ENCODE results near the gene ZBTB8A. TPM values are rescaled to one million over a fixed set of nuclear protein-coding genes. Genes with fewer than 3 reads are reported as not detected.

ZBTB8A gene
- total and polyA plus RNA-seq, 2 of the 13 experiments (the other 11 are each of a cell fraction or from before 2014, with no cell fraction given): 1.3 to 3.7 TPM

DNA sequence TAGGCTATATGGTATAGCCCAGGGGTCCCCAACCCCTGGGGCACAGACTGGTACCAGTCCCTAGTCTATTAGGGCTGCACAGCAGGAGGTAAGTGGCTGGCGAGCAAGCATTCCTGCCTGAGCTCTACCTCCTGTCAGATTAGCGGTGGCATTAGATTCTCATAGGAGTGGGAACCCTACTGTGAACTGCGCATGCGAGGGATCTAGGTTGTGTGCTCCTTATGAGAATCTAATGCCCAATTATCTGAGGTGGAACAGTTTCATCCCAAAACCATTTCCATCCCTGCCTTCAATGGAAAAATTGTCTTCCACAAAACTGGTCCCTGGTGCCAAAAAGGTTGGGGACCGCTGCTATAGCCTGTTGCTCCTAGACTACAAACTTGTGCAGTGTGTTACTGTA, 22.8 kb upstream of the ZBTB8A start:
- Histone ChIP-seq H3K9ac (ENCODE audit: insufficient read depth, low read depth, low read length) (no peak overlapping the region), H2AFZ (ENCODE audit: low read length) (no peak overlapping the region), H4K20me1 (ENCODE audit: insufficient read depth, low read length) (no peaks in the 10 kb centered on the region), H3K4me2 (ENCODE audit: low read depth, low read length) (no peak overlapping the region), H3K79me2 (ENCODE audit: insufficient read depth, low read length) (no peaks in the 10 kb centered on the region), H3K36me3 (replicated peaks in 1 of 2; ENCODE audit: control insufficient read depth in 1 of 2, insufficient read depth in 2 of 2, low read length in 2 of 2) (no peaks in the 10 kb centered on the region), H3K4me1 (ENCODE audit: insufficient read depth, low read length) (peaks cover 6% of the 10 kb centered on the region; the same call in 1 of the 2 replicates), H3K27ac (ENCODE audit: extremely low read length, insufficient read depth, low read length) (no peak overlapping the region), H3K27me3 (ENCODE audit: control insufficient read depth in 1 of 2, insufficient read depth in 2 of 2, low read length in 2 of 2) (no peaks in the 10 kb centered on the region), H3K4me3 (replicated peaks in 1 of 3; ENCODE audit: insufficient read depth in 1 of 3, low read depth in 2 of 3, low read length in 3 of 3) (no peak overlapping the region), H3K9me3 (ENCODE audit: low read length) (no peaks in the 10 kb centered on the region)
- intact Hi-C loops (cut with micrococcal nuclease; ENCODE audit: unreplicated experiment) (no loop called here), in situ Hi-C loops (cut with HindIII; ENCODE audit: extremely low pct_ligation_motif_present, low pct_unique_long_range_greater_than_20kb) (no loop called here)
- no TSS peak for BruUV-seq (replicated peaks)
- ChIA-PET POLR2A (no interaction called here), CTCF (ENCODE audit: low intra/inter-chr PET ratio, low total read pairs) (no interaction called here)
- WGBS (ENCODE audit: low lambda C conversion rate): 48% methylated on average over 2 of the region's 5 CpGs
- no peak for FAIRE-seq
- no peak for TF ChIP-seq SP2 (CRISPR knock-in tag; IDR thresholded peaks at IDR 0.05)
- no peak for TF ChIP-seq HNF4G (IDR thresholded peaks at IDR 0.05; ENCODE audit: borderline replicate concordance, low read depth, low read length)
- no peak for TF ChIP-seq HNF4G (CRISPR knock-in tag; IDR thresholded peaks at IDR 0.05; ENCODE audit: borderline replicate concordance, low read depth)
- TF ChIP-seq, protein P1, sequence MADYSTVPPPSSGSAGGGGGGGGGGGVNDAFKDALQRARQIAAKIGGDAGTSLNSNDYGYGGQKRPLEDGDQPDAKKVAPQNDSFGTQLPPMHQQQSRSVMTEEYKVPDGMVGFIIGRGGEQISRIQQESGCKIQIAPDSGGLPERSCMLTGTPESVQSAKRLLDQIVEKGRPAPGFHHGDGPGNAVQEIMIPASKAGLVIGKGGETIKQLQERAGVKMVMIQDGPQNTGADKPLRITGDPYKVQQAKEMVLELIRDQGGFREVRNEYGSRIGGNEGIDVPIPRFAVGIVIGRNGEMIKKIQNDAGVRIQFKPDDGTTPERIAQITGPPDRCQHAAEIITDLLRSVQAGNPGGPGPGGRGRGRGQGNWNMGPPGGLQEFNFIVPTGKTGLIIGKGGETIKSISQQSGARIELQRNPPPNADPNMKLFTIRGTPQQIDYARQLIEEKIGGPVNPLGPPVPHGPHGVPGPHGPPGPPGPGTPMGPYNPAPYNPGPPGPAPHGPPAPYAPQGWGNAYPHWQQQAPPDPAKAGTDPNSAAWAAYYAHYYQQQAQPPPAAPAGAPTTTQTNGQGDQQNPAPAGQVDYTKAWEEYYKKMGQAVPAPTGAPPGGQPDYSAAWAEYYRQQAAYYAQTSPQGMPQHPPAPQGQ (CRISPR knock-in tag; IDR thresholded peaks at IDR 0.05; ENCODE audit: borderline replicate concordance): no peak
- TF ChIP-seq, protein P2, sequence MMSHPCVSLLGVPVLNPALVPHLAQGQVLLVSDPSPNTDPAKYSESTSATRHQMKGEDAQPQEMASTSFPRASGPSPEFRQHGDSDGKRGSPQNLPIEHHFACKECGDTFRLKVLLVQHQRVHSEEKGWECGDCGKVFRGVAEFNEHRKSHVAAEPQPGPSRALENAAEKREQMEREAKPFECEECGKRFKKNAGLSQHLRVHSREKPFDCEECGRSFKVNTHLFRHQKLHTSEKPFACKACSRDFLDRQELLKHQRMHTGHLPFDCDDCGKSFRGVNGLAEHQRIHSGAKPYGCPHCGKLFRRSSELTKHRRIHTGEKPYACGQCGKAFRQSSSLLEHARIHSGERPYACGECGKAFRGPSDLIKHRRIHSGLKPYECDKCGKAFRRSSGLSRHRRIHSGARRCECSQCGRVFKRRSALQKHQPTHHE (CRISPR knock-in tag; IDR thresholded peaks at IDR 0.05; ENCODE audit: borderline replicate concordance): no peak
- TF ChIP-seq, protein P3, sequence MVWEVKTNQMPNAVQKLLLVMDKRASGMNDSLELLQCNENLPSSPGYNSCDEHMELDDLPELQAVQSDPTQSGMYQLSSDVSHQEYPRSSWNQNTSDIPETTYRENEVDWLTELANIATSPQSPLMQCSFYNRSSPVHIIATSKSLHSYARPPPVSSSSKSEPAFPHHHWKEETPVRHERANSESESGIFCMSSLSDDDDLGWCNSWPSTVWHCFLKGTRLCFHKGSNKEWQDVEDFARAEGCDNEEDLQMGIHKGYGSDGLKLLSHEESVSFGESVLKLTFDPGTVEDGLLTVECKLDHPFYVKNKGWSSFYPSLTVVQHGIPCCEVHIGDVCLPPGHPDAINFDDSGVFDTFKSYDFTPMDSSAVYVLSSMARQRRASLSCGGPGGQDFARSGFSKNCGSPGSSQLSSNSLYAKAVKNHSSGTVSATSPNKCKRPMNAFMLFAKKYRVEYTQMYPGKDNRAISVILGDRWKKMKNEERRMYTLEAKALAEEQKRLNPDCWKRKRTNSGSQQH (CRISPR knock-in tag; IDR thresholded peaks at IDR 0.05; ENCODE audit: low read depth): no peak
- TF ChIP-seq ZNF614 (CRISPR knock-in tag; IDR thresholded peaks at IDR 0.05; ENCODE audit: borderline replicate concordance): no peak
- DNase-seq (ENCODE audit: low spot score): no peak
- no peak for ATAC-seq

Measured in HepG2 (cell line).